GM18502 (cell line): Measurements from ENCODE around the gene NPM1.
"Not testable (repeated sequence)": the region's sequence is repeated elsewhere in the genome, so short reads cannot be mapped to it uniquely, and the experiment has no call there.

Experiments used
- ATAC-seq: cut with Tn5 transposase; IDR thresholded peaks from one replicate; pipeline ENCODE4 v1.9.1; 2021; ENCODE audit warnings: mild to moderate bottlenecking; ENCODE audit not compliant: unreplicated experiment, poor library complexity

The NPM1 gene

GRCh38 chr5:171387345-171387969, at the start of gene NPM1:
Gene NPM1, plus strand, starts transcription at chr5:171387849. Its CDS starts 100 bp downstream, at chr5:171387949.
- peak; percentile 82 for ATAC-seq

- ATAC-seq = no peak
These were observed 47.6 kb upstream of the NPM1 start for GRCh38 chr5:171340042-171340441.

- ATAC-seq = no peak
These were observed 47.2 kb upstream of the NPM1 start for GRCh38 chr5:171340491-171340890.

- peak; percentile 63 for ATAC-seq
These were observed 45.1 kb upstream of the NPM1 start for GRCh38 chr5:171342362-171343111.

- ATAC-seq = no peak
These were observed 42.6 kb upstream of the NPM1 start for GRCh38 chr5:171344936-171345608.

GRCh38 chr5:171351536-171352073, 36.0 kb upstream of the NPM1 start:
- no peak for ATAC-seq

GRCh38 chr5:171355302-171355724, 32.3 kb upstream of the NPM1 start:
- peak; percentile 92 for ATAC-seq

GRCh38 chr5:171357843-171358242, 29.8 kb upstream of the NPM1 start:
- no peak for ATAC-seq

- ATAC-seq = not testable (repeated sequence)
These were observed 26.5 kb upstream of the NPM1 start for GRCh38 chr5:171361151-171361550.

- not testable (repeated sequence) for ATAC-seq
These were observed 24.4 kb upstream of the NPM1 start for GRCh38 chr5:171363249-171363648.

- ATAC-seq = peak; percentile 76
These were observed 23.8 kb upstream of the NPM1 start for GRCh38 chr5:171363846-171364245.

GRCh38 chr5:171365351-171365750, 22.3 kb upstream of the NPM1 start:
- no peak for ATAC-seq

GRCh38 chr5:171366645-171367044, 21.0 kb upstream of the NPM1 start:
- no peak for ATAC-seq

GRCh38 chr5:171367424-171368370, 20.0 kb upstream of the NPM1 start:
- no peak for ATAC-seq

GRCh38 chr5:171369056-171369455, 18.6 kb upstream of the NPM1 start:
- ATAC-seq = no peak

GRCh38 chr5:171369898-171370297, 17.8 kb upstream of the NPM1 start:
- no peak for ATAC-seq

GRCh38 chr5:171370881-171371280, 16.8 kb upstream of the NPM1 start:
- not testable (repeated sequence) for ATAC-seq

- no peak for ATAC-seq
These were observed 16.3 kb upstream of the NPM1 start for GRCh38 chr5:171371326-171371725.

GRCh38 chr5:171379961-171380360, 7.7 kb upstream of the NPM1 start:
- ATAC-seq = no peak

GRCh38 chr5:171384416-171384815, 3.2 kb upstream of the NPM1 start:
- not testable (repeated sequence) for ATAC-seq
